NCI-H2107 treated with DMSO at 0.1 percent for 48 hours (cell line): ENCODE results near the gene CAMK4.
"Not testable (repeated sequence)": the region's sequence is repeated elsewhere in the genome, so short reads cannot be mapped to it uniquely, and the experiment has no call there.

Source experiments
- DNase-seq: peaks from one replicate; lab custom pipeline; 2025; ENCODE audit not compliant: unreplicated experiment; lab: John Stamatoyannopoulos, UW

Gene CAMK4

GRCh38 chr5:111309384-111309783 is 85.2 kb downstream of the CAMK4 start:
- no peak for DNase-seq

- no peak for DNase-seq
Measured at GRCh38 chr5:111310711-111311620, 86.8 kb downstream of the CAMK4 start.

- no peak for DNase-seq
Measured at GRCh38 chr5:111311666-111312065, 87.5 kb downstream of the CAMK4 start.

GRCh38 chr5:111313017-111313724 is 89.0 kb downstream of the CAMK4 start:
- no peak for DNase-seq

- no peak for DNase-seq
Measured at GRCh38 chr5:111320953-111321352, 96.8 kb downstream of the CAMK4 start.

- DNase-seq: no peak
Measured at GRCh38 chr5:111321376-111321775, 97.2 kb downstream of the CAMK4 start.

GRCh38 chr5:111326551-111326950 is 102.4 kb downstream of the CAMK4 start:
- DNase-seq: no peak

GRCh38 chr5:111337133-111337532 is 112.9 kb downstream of the CAMK4 start:
- peak; percentile 13 for DNase-seq

- no peak for DNase-seq
Measured at GRCh38 chr5:111337688-111338087, 113.5 kb downstream of the CAMK4 start.

GRCh38 chr5:111345731-111346130 is 121.5 kb downstream of the CAMK4 start:
- DNase-seq: no peak

- DNase-seq: no peak
Measured at GRCh38 chr5:111347021-111347420, 122.8 kb downstream of the CAMK4 start.

GRCh38 chr5:111348661-111349329 is 124.6 kb downstream of the CAMK4 start:
- no peak for DNase-seq

GRCh38 chr5:111349429-111349828 is 125.2 kb downstream of the CAMK4 start:
- no peak for DNase-seq

- no peak for DNase-seq
Measured at GRCh38 chr5:111353035-111353434, 128.9 kb downstream of the CAMK4 start.

GRCh38 chr5:111358726-111359125 is 134.5 kb downstream of the CAMK4 start:
- DNase-seq: not testable (repeated sequence)

GRCh38 chr5:111360173-111360572 is 136.0 kb downstream of the CAMK4 start:
- no peak for DNase-seq

GRCh38 chr5:111364992-111365391 is 140.8 kb downstream of the CAMK4 start:
- DNase-seq: no peak

GRCh38 chr5:111366388-111366787 is 142.2 kb downstream of the CAMK4 start:
- DNase-seq: no peak

GRCh38 chr5:111367115-111367514 is 142.9 kb downstream of the CAMK4 start:
- DNase-seq: no peak

- no peak for DNase-seq
Measured at GRCh38 chr5:111372799-111373198, 148.6 kb downstream of the CAMK4 start.

- DNase-seq: no peak
Measured at GRCh38 chr5:111374380-111374779, 150.2 kb downstream of the CAMK4 start.

- DNase-seq: no peak
Measured at GRCh38 chr5:111375645-111376044, 151.5 kb downstream of the CAMK4 start.
